HG03378 (cell line): Measurements from ENCODE around the gene CRX.
"Not testable (repeated sequence)": the region's sequence is repeated elsewhere in the genome, so short reads cannot be mapped to it uniquely, and the experiment has no call there.

Experiments
- ATAC-seq: cut with Tn5 transposase; IDR thresholded peaks from one replicate; pipeline ENCODE4 v1.9.1; 2021; ENCODE audit warnings: mild to moderate bottlenecking, moderate library complexity; ENCODE audit not compliant: unreplicated experiment

The CRX gene

GRCh38 chr19:47821460-47822020 lies at the start of gene CRX:
TSS of gene CRX (plus strand) at chr19:47821937. CDS start at chr19:47834444, 12,507 bp downstream.
- no peak for ATAC-seq

- ATAC-seq, result no peak
Measured at GRCh38 chr19:47776568-47776967, 45.2 kb upstream of the CRX start.

GRCh38 chr19:47777245-47778048 lies 44.3 kb upstream of the CRX start:
- not testable (repeated sequence) for ATAC-seq

GRCh38 chr19:47778049-47778953 lies 43.4 kb upstream of the CRX start, which contains the start of gene SELENOW:
TSS of gene SELENOW (plus strand) at chr19:47778703. CDS start at chr19:47778786, 83 bp downstream.
- ATAC-seq, result peak; percentile 63

GRCh38 chr19:47778954-47779351 lies 42.8 kb upstream of the CRX start:
- no peak for ATAC-seq

GRCh38 chr19:47779524-47780214 lies 42.1 kb upstream of the CRX start:
- ATAC-seq, result no peak

- no peak for ATAC-seq
Measured at GRCh38 chr19:47780215-47780551, 41.6 kb upstream of the CRX start.

GRCh38 chr19:47781590-47782262 lies 40.0 kb upstream of the CRX start:
- ATAC-seq, result no peak

GRCh38 chr19:47786566-47786965 lies 35.2 kb upstream of the CRX start:
- no peak for ATAC-seq

- ATAC-seq, result not testable (repeated sequence)
Measured at GRCh38 chr19:47787307-47787706, 34.4 kb upstream of the CRX start.

- not testable (repeated sequence) for ATAC-seq
Measured at GRCh38 chr19:47789811-47790210, 31.9 kb upstream of the CRX start.

- ATAC-seq, result no peak
Measured at GRCh38 chr19:47790398-47790814, 31.3 kb upstream of the CRX start.

GRCh38 chr19:47792616-47793015 lies 29.1 kb upstream of the CRX start:
- ATAC-seq, result no peak

GRCh38 chr19:47794526-47794925 lies 27.2 kb upstream of the CRX start:
- no peak for ATAC-seq

GRCh38 chr19:47796785-47797184 lies 25.0 kb upstream of the CRX start:
- ATAC-seq, result no peak

- no peak for ATAC-seq
Measured at GRCh38 chr19:47797996-47798903, 23.5 kb upstream of the CRX start.

- ATAC-seq, result no peak
Measured at GRCh38 chr19:47798904-47799266, 22.9 kb upstream of the CRX start.

- no peak for ATAC-seq
Measured at GRCh38 chr19:47801270-47801669, 20.5 kb upstream of the CRX start.

- ATAC-seq, result no peak
Measured at GRCh38 chr19:47802521-47803043, 19.2 kb upstream of the CRX start.
